C4-2B (cell line): ENCODE results near the gene OPA3.
"Not testable (repeated sequence)": the region's sequence is repeated elsewhere in the genome, so short reads cannot be mapped to it uniquely, and the experiment has no call there.

ENCODE experiments used
- ZFX ChIP-seq: fragments of 450-650 bp; IDR thresholded peaks from 2 replicates; pipeline ENCODE4 v1.6.1; 2017
- TF ChIP-seq, protein P1 (sequence below): fragments of 450-650 bp; conservative IDR thresholded peaks from 2 replicates; pipeline ENCODE4 v1.5.1; 2017; ENCODE audit warnings: mild to moderate bottlenecking

DNA sequence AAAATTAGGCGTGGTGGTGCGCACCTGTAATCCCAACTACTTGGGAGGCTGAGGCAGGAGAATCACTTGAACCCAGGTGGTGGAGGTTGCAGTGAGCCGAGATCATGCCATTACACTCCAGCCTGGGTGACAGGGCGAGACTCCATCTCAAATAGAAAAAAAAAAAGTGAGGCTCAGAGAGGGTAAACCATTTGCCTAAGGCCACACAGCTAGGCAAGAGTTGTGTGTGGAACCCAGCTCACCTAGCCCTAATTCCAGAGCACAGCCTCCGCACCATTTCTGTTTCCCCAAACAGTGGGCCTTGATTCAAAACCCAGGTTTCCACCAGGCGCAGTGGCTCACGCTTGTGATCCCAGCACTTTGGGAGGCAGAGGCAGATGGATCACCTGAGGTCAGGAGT lies 43.6 kb upstream of the OPA3 start:
- TF ChIP-seq, protein P1, sequence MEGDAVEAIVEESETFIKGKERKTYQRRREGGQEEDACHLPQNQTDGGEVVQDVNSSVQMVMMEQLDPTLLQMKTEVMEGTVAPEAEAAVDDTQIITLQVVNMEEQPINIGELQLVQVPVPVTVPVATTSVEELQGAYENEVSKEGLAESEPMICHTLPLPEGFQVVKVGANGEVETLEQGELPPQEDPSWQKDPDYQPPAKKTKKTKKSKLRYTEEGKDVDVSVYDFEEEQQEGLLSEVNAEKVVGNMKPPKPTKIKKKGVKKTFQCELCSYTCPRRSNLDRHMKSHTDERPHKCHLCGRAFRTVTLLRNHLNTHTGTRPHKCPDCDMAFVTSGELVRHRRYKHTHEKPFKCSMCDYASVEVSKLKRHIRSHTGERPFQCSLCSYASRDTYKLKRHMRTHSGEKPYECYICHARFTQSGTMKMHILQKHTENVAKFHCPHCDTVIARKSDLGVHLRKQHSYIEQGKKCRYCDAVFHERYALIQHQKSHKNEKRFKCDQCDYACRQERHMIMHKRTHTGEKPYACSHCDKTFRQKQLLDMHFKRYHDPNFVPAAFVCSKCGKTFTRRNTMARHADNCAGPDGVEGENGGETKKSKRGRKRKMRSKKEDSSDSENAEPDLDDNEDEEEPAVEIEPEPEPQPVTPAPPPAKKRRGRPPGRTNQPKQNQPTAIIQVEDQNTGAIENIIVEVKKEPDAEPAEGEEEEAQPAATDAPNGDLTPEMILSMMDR = not testable (repeated sequence)
- not testable (repeated sequence) for TF ChIP-seq ZFX
